HFF-Myc (cell line): ENCODE measurements around the gene CPSF3.
A peak's percentile ranks its signal among the peaks of the same experiment; 100 is the strongest.

Experiments used
- DNase-seq: peaks from one replicate; pipeline ENCODE4 v3.0.0-alpha.2; 2011; ENCODE audit warnings: low read depth; ENCODE audit errors: extremely low read depth
- H3K4me3 ChIP-seq: replicated peaks from 2 replicates; pipeline ENCODE4 v1.5.1; 2011; ENCODE audit warnings: low read depth, mild to moderate bottlenecking, control low read depth, low read length
- TF ChIP-seq, protein P1 (sequence below): IDR thresholded peaks from 2 replicates; pipeline ENCODE4 v1.5.1; 2012; ENCODE audit warnings: mild to moderate bottlenecking, low read depth, low read length, control low read depth; ENCODE audit errors: missing control alignments

CPSF3 gene

DNA sequence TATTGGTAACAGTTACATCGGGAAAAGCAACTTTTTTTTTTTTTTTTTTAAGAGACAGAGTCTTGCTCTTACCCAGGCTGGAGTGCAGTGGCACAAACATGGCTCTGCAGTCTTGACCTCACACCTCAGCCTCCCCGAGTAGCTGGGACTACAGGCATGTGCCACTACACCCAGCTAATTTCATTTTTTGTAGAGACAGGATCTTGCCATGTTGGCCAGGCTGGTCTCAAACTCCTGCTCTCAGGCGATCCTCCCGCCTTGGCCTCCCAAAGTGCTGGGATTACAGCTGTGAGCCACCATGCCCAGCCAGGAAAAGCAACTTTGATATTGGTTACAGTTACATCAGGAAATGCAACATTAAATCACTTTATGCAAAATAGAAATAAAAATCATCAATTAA is 4.7 kb upstream of the CPSF3 start:
- TF ChIP-seq, protein P1, sequence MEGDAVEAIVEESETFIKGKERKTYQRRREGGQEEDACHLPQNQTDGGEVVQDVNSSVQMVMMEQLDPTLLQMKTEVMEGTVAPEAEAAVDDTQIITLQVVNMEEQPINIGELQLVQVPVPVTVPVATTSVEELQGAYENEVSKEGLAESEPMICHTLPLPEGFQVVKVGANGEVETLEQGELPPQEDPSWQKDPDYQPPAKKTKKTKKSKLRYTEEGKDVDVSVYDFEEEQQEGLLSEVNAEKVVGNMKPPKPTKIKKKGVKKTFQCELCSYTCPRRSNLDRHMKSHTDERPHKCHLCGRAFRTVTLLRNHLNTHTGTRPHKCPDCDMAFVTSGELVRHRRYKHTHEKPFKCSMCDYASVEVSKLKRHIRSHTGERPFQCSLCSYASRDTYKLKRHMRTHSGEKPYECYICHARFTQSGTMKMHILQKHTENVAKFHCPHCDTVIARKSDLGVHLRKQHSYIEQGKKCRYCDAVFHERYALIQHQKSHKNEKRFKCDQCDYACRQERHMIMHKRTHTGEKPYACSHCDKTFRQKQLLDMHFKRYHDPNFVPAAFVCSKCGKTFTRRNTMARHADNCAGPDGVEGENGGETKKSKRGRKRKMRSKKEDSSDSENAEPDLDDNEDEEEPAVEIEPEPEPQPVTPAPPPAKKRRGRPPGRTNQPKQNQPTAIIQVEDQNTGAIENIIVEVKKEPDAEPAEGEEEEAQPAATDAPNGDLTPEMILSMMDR, result no peak
- H3K4me3 ChIP-seq, result no peak overlapping the region
- DNase-seq, result no peak

DNA sequence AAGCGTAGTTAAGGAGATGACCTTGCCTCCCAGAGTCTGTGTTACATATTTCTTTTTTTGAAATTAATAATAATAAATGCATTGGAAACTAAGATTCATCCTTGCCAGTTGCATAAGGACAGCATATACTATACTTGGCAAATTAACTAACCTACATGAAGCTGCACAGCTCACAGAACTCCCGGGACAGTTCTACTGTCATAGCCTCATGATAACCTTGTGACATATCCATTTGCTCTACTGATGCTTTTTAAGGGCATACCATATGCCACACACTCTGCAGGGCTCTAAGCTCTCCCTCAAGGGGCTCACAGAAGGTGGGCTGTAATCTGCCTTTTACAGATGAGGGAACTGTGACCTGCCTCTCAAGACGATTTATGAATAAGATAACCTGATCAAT is 3.9 kb upstream of the CPSF3 start:
- TF ChIP-seq, protein P1, result no peak
- H3K4me3 ChIP-seq, result no peak overlapping the region
- no peak for DNase-seq

DNA sequence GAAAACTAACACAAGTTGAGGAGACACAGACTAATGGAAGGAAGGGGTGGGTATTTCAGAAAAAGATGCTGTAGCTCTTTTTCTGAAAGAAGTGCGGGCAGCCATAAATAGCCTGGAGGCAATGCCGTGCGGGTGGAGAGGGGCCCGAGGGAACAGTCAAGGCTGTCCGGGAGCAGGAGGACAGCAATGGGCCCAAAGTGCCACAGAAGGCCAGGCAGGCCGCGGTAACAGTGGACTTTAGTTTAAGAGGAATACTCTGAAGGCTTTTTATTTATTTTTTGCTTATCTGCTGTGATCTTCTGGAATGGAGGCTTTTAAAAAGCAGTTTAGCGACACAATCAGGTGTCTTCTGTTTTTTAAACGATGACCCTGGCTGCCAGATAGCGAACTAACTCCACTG is 3.0 kb upstream of the CPSF3 start:
- DNase-seq, result no peak
- TF ChIP-seq, protein P1, result no peak
- H3K4me3 ChIP-seq, result no peak overlapping the region

DNA sequence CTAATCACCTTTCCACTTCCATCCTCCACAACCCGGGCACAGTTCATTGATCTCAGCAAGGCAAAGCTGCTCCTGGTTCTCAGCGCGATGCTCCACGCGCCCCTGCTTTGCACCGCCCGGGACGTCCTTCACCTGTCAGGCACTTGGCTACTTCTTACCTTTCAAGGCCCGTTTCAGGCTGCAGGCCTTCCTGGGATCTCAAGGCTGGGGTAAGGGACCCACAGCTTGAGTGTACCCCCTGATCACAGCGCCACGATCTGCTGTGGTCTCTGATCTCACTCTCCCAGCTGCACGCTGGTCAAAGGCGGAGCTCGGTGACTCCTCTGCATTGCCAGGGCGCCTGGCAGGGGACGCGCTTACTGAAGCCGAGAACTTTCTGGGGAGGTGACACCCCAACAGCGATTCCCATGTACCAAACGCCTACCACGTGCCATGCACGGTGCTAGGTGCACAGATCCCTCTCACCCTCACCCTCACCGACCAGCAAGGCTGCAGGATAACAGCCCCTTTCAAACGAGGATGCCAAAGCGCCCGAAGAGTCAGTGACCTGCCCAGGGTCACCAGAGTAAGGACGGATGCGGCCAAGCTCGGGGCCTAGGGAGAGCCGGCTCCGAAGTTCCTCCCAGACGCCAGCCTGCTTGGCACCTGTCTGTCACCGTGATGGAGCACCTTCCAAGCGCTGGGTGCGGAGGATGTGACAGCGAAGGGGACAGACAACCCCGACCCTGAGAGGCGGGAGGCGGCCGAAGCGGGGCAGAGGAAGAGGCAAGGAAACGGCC is 944 bp upstream of the CPSF3 start:
- TF ChIP-seq, protein P1, result no peak
- no peak for DNase-seq
- H3K4me3 ChIP-seq, result peak overlapping the region; percentile 97

DNA sequence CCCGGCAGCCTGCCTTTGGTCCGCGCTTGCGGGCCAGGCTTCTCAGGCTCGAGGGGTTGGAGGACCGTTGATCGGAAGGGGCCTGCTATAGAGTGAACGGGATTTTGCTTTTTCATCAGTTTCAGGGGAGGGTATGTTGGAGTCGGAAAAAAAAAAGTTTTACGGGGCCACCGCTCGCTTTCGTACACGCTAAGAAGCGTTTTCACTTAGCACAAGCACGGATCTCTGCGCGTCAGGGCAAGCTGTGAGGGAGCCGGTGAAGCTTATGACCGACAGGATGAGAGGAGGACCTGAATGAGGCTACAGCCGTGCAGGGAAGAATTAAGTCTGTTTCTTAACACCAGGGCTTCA is 443 bp downstream of the CPSF3 start:
- H3K4me3 ChIP-seq, result peak overlapping the region; percentile 97
- TF ChIP-seq, protein P1, result no peak
- no peak for DNase-seq

DNA sequence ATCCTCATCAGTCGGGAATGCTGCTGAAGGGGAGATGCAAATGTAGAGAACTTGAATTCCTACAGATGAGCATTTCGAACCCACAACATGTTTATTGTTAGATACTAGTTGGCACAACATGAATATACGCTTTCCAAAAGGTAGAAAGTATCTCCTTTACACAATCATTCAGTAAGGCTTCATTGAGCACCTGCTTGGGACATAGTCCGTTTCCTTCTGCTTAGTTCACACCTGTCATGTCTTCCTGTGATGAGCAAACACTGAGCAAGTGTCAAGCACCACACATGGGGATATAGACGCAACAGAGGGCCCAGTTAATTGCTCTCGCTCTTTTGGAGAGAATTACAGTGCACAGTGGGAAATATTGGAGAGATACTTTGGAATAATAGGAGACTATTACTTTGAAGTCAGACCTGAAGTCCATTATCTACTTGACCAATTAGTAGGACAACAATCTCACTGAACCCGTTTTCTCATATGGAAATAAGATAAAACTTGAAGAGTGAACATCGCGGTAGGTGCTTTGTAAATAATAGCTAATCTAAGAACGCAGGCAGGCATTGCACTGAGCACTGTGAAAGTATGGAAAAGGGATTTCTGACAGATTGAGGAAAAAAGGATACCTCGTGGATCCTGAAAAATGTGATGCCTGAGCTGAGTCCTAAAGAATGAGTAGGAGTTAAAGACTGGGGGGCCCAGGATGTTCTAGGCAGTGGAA is 1.2 kb downstream of the CPSF3 start:
- TF ChIP-seq, protein P1, result no peak
- H3K4me3 ChIP-seq, result peak overlapping the region; percentile 97
- no peak for DNase-seq
